K562 (cell line): ENCODE data around the gene NSRP1. TPM values are rescaled to one million over a fixed set of nuclear protein-coding genes. Genes with fewer than 3 reads are reported as not detected.
"Not testable (repeated sequence)": the region's sequence is repeated elsewhere in the genome, so short reads cannot be mapped to it uniquely, and the experiment has no call there.

ENCODE experiments used
- ATAC-seq: fragments of 200-7000 bp; cut with Tn5 transposase; 3 replicates; pipeline ENCODE4 v1.9.1; 2020; ENCODE audit warnings: moderate library complexity
- BruUV-seq: library from RNA; stranded (reverse); fragments of 400-500 nt; replicated peaks from 2 replicates; lab custom pipeline; 2021; lab: Mats Ljungman, UMichigan
- CTCF ChIA-PET: fragments of 300-600 bp; formaldehyde crosslinking; extraction: SDS; loops from one replicate; lab custom pipeline; 2021; ENCODE audit warnings: low intra/inter-chr PET ratio; lab: Yijun Ruan, JAX
- POLR2A ChIA-PET: fragments of 300-600, 350-650 bp; sonication (Branson Sonifier 250); formaldehyde crosslinking; extraction: SDS; loops from one replicate; lab custom pipeline; 2021; ENCODE audit warnings: antibody characterized with exemption, inconsistent platforms; lab: Yijun Ruan, JAX
- DNase-seq, 4 experiments: peaks; one replicate each; pipeline versions ENCODE4 v3.0.0 to v3.0.0-alpha.2; 2011 to 2018; ENCODE audit warnings: low spot score in 3 of 4, mixed read lengths in 3 of 4; ENCODE audit errors: extremely low read depth in 1 of 4
- FAIRE-seq: peaks from 2 replicates; lab custom pipeline; 2011; peaks lifted over from hg19 to GRCh38; lab: Jason Lieb, UNC
- H2AFZ ChIP-seq: 2 replicates; pipeline ENCODE4 v1.6.0; 2011; ENCODE audit warnings: low read depth, low read length, control low read depth, inconsistent platforms
- H3K27ac ChIP-seq: fragments of 200-600 bp; 3 replicates; pipeline ENCODE4 v1.8.0; 2011; ENCODE audit warnings: low read depth, mild to moderate bottlenecking, control low read depth, inconsistent platforms, low read length, moderate library complexity, mixed read lengths; ENCODE audit errors: extremely low read depth
- H3K27me3 ChIP-seq, 2 experiments: fragments of 300-600 bp in 1 of 2; 2 replicates in 1 of 2; 3 replicates in 1 of 2; pipeline versions ENCODE4 v1.6.0 to v1.8.0; 2011; ENCODE audit warnings: inconsistent platforms in 2 of 2, low read length in 2 of 2, mild to moderate bottlenecking in 1 of 2, mixed read lengths in 1 of 2, moderate library complexity in 1 of 2; ENCODE audit not compliant: control insufficient read depth in 2 of 2, insufficient read depth in 2 of 2
- H3K36me3 ChIP-seq: fragments of 300-600 bp; 3 replicates; pipeline ENCODE4 v1.8.0; 2011; ENCODE audit warnings: mild to moderate bottlenecking, low read length, inconsistent platforms; ENCODE audit not compliant: control insufficient read depth, insufficient read depth
- H3K4me1 ChIP-seq, 2 experiments: fragments of 200-600 bp in 1 of 2; replicated peaks in 1 of 2; 2 replicates in 1 of 2; 3 replicates in 1 of 2; pipeline versions ENCODE4 v1.5.1 to v1.8.0; 2011; ENCODE audit warnings: inconsistent platforms in 2 of 2, low read length in 2 of 2, mild to moderate bottlenecking in 1 of 2, mixed read lengths in 1 of 2, moderate library complexity in 1 of 2; ENCODE audit not compliant: control insufficient read depth in 2 of 2, insufficient read depth in 2 of 2
- H3K4me2 ChIP-seq: 2 replicates; pipeline ENCODE4 v1.6.1; 2011; ENCODE audit warnings: low read length, control low read depth, inconsistent platforms, mixed read lengths; ENCODE audit not compliant: insufficient read depth
- H3K4me3 ChIP-seq: fragments of 200-600 bp; sonication (generic), shearing (Covaris generic); 2 replicates; pipeline ENCODE4 v1.5.1; 2016; ENCODE audit warnings: control low read depth, inconsistent platforms
- H3K79me2 ChIP-seq: fragments of 200-600 bp; 3 replicates; pipeline ENCODE4 v1.8.0; 2011; ENCODE audit warnings: low read length, inconsistent platforms; ENCODE audit not compliant: control insufficient read depth, insufficient read depth
- H3K9ac ChIP-seq, 2 experiments: 2 replicates each; pipeline versions ENCODE4 v1.6.0 to v1.6.1; 2011; ENCODE audit warnings: low read depth in 2 of 2, low read length in 2 of 2, control low read depth in 1 of 2, inconsistent platforms in 1 of 2, mild to moderate bottlenecking in 1 of 2, mixed read lengths in 1 of 2; ENCODE audit not compliant: insufficient read depth in 1 of 2
- H3K9me1 ChIP-seq: one replicate; pipeline ENCODE4 v1.6.0; 2011; ENCODE audit warnings: inconsistent platforms, mild to moderate bottlenecking, low read length, moderate library complexity; ENCODE audit not compliant: control insufficient read depth, insufficient read depth
- H3K9me3 ChIP-seq: replicated peaks from 2 replicates; pipeline ENCODE4 v1.5.1; 2011; ENCODE audit warnings: low read depth, low read length, inconsistent platforms; ENCODE audit not compliant: control insufficient read depth, insufficient read depth
- H4K20me1 ChIP-seq: replicated peaks from 2 replicates; pipeline ENCODE4 v1.6.1; 2011; ENCODE audit warnings: low read length, inconsistent platforms, mixed read lengths; ENCODE audit not compliant: control insufficient read depth, insufficient read depth
- ADNP ChIP-seq: fragments of 200-800 bp; sonication (Bioruptor generic); IDR thresholded peaks from 2 replicates; pipeline ENCODE4 v1.6.1; 2016; ENCODE audit warnings: missing genetic modification characterization, missing compliant biosample characterization
- NFIC ChIP-seq: fragments of 450-650 bp; IDR thresholded peaks from 2 replicates; pipeline ENCODE4 v1.6.1; 2017; ENCODE audit warnings: mild to moderate bottlenecking, inconsistent platforms
- ZNF212 ChIP-seq: fragments of 450-650 bp; formaldehyde crosslinking; IDR thresholded peaks from 2 replicates; pipeline ENCODE4 v1.4.0; 2020; ENCODE audit warnings: mild to moderate bottlenecking
- WGBS: fragments of 100-300 bp; shearing (Covaris generic); methylation state at CpG from one replicate; pipeline ENCODE4 v1.1.6; 2016; ENCODE audit warnings: low coverage, mixed read lengths; ENCODE audit not compliant: insufficient coverage; ENCODE audit errors: missing lambda C conversion rate; 5-methylcytosine and 5-hydroxymethylcytosine counted together
- in situ Hi-C: fragments of 300-500 bp; cut with MboI; formaldehyde crosslinking; loops from 4 replicates; pipeline ENCODE4 v1.15.0; 2018; ENCODE audit warnings: inconsistent platforms, mixed read lengths
- intact Hi-C: fragments of 100-400 bp; cut with micrococcal nuclease; formaldehyde crosslinking; loops from 2 replicates; pipeline ENCODE4 v1.14.2; 2022
- polyA plus RNA-seq, 8 experiments: library from polyadenylated mRNA; depleted of rRNA in 4 of 8; stranded (reverse) in 5 of 8; unstranded in 3 of 8; fragments of >200 nt; fragmentation: Nextera tagmentation in 2 of 8; fragmentation: Illumina TruSeq in 1 of 8; extraction: Ambion mirVana in 2 of 8; extraction: Trizol in 1 of 8; gene quantifications; 2 replicates each; pipeline versions ENCODE4 v1.2.1 to v1.2.3, GENCODE V29; 2011 to 2014; ENCODE audit warnings: inconsistent platforms in 1 of 8, missing spikeins in 1 of 8
- total RNA-seq, 7 experiments: library from RNA; depleted of rRNA in 6 of 7; stranded (reverse); fragments of >200 nt in 6 of 7; fragmentation: Illumina TruSeq in 2 of 7; extraction: Trizol in 2 of 7; gene quantifications; 2 replicates each; pipeline versions ENCODE4 v1.2.1 to v1.2.3, GENCODE V29; 2011 to 2021; ENCODE audit warnings: low replicate concordance in 1 of 7
- TF ChIP-seq, protein P1 (sequence below): sonication (generic); IDR thresholded peaks from 2 replicates; pipeline ENCODE4 v1.6.1; 2016

Gene NSRP1
- total and polyA plus RNA-seq, 9 of the 15 experiments (the other 6 are each of a cell fraction or from before 2014, with no cell fraction given) = 18.4 to 68.6 (median 32.7) TPM

DNA sequence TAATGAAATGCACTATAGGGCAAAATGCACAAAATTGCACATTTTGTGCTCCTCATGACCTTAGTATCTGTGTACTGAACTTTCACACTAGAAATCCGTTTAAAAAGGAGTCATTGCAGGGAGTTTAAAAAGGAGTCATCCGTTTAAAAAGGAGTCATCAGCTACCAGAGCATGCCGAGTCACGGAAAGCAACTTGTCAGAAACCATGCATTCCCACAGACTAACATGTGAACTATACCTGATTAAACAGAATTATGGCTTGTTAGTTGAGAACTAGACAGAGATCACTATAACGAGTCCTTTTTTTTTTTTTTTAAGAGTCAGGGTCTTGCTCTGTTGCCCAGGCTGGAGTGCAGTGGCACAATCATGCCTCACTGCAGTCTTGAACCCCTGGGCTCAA lies 83.0 kb downstream of the NSRP1 start:
- no peak overlapping the region for H3K4me2 ChIP-seq
- BruUV-seq = no TSS peak
- WGBS = 30% methylated on average over 5 of the region's 5 CpGs
- H3K79me2 ChIP-seq = no peaks in the 10 kb centered on the region
- CTCF ChIA-PET = no interaction called here
- peaks cover 4 to 9% of the 10 kb centered on the region in 2 experiments; a peak in 3 of 5 replicates for H3K4me1 ChIP-seq
- FAIRE-seq = no peak
- intact Hi-C loops (no loop called here), in situ Hi-C loops (no loop called here)
- H2AFZ ChIP-seq = peak overlapping the region; percentile 20; the same call in 1 of the 2 replicates
- ATAC-seq = no peak
- H3K9me1 ChIP-seq = no peaks in the 10 kb centered on the region
- no peak overlapping the region for H3K27ac ChIP-seq
- no peak overlapping the region for H3K4me3 ChIP-seq
- H4K20me1 ChIP-seq = no peaks in the 10 kb centered on the region
- H3K9me3 ChIP-seq = no peaks in the 10 kb centered on the region
- TF ChIP-seq, protein P1, sequence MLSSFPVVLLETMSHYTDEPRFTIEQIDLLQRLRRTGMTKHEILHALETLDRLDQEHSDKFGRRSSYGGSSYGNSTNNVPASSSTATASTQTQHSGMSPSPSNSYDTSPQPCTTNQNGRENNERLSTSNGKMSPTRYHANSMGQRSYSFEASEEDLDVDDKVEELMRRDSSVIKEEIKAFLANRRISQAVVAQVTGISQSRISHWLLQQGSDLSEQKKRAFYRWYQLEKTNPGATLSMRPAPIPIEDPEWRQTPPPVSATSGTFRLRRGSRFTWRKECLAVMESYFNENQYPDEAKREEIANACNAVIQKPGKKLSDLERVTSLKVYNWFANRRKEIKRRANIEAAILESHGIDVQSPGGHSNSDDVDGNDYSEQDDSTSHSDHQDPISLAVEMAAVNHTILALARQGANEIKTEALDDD = peak; percentile 58
- TF ChIP-seq ADNP (tag) = no peak
- DNase-seq = no peak
- no peaks in the 10 kb centered on the region; a peak in 1 of 5 replicates for H3K27me3 ChIP-seq
- POLR2A ChIA-PET = interaction anchor here (0.6 kb wide), 1 partner anchor 41 kb away, joined by 3 read pairs; no protein-coding TSS in a partner anchor
- H3K36me3 ChIP-seq = no peaks in the 10 kb centered on the region
- H3K9ac ChIP-seq = no peak overlapping the region

DNA sequence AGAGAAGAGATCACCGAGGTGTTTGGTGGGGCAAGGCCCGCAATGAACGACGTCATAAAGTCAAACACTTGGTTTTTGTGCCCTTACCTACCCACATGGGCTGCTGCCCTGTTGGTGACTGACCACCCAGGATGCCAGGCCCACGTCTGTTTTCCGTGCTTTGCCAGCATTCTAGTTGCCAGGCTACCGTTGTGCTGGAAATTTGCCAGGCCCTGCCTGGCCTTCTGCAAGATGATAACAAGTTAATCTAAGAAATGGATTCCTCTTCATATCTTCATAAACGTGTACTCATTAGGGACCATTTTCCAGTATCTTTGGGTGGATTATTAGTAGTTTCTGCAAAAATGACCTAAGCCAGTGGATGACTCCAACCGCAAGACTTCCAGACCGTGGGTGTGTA lies 83.5 kb downstream of the NSRP1 start:
- BruUV-seq = no TSS peak
- no peak for TF ChIP-seq ZNF212 (CRISPR knock-in tag)
- TF ChIP-seq NFIC = peak; percentile 41; the same call in 1 of the 2 replicates
- TF ChIP-seq, all 486 proteins: peak for 1
- no peaks in the 10 kb centered on the region for H3K79me2 ChIP-seq
- CTCF ChIA-PET = no interaction called here
- WGBS = 37% methylated on average over 10 of the region's 10 CpGs
- FAIRE-seq = no peak
- H3K9ac ChIP-seq = no peak overlapping the region
- H3K4me3 ChIP-seq = no peak overlapping the region
- H3K36me3 ChIP-seq = no peaks in the 10 kb centered on the region
- no peaks in the 10 kb centered on the region for H4K20me1 ChIP-seq
- H3K27me3 ChIP-seq = no peaks in the 10 kb centered on the region; a peak in 1 of 5 replicates
- ATAC-seq = no peak
- H3K27ac ChIP-seq = no peak overlapping the region
- in situ Hi-C loops (no loop called here), intact Hi-C loops (loop anchor here (10.0 kb wide), 1 partner anchor 95 kb away; no protein-coding TSS in a partner anchor)
- peaks cover 4 to 9% of the 10 kb centered on the region in 2 experiments; a peak in 3 of 5 replicates for H3K4me1 ChIP-seq
- no peak overlapping the region for H2AFZ ChIP-seq
- no peaks in the 10 kb centered on the region for H3K9me1 ChIP-seq
- no peak overlapping the region for H3K4me2 ChIP-seq
- POLR2A ChIA-PET = interaction anchor here (0.6 to 0.7 kb wide), 2 partner anchors 37 to 40 kb away, joined by 3 read pairs; no protein-coding TSS in a partner anchor
- DNase-seq = no peak
- H3K9me3 ChIP-seq = no peaks in the 10 kb centered on the region

DNA sequence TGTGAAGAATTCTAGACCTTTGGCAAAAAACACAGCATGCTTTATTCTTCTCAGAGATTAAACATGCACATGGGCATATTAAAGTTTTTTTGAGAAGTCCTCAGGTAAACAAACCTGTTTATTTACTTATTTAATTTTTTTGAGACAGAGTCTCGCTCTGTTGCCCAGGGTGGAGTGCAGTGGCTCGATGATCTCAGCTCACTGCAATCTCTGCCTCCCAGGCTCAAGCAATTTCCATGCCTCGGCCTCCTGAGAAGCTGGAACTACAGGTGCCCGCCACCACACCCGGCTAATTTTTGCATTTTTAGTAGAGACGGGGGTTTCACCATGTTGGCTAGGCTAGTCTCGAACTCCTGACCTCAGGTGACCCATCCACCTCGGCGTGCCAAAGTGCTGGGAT lies 84.0 kb downstream of the NSRP1 start:
- H2AFZ ChIP-seq, CTCF ChIA-PET, DNase-seq, H3K27me3 ChIP-seq, H3K4me1 ChIP-seq, H3K36me3 ChIP-seq, H3K4me3 ChIP-seq, H3K9me3 ChIP-seq, H3K9me1 ChIP-seq, FAIRE-seq, H3K27ac ChIP-seq, H3K79me2 ChIP-seq, in situ Hi-C loops, ATAC-seq, H3K4me2 ChIP-seq, H4K20me1 ChIP-seq, BruUV-seq, H3K9ac ChIP-seq: not testable (repeated sequence)
- POLR2A ChIA-PET = interaction anchor here (0.7 to 1.7 kb wide), 3 partner anchors 8 to 37 kb away, joined by 3 to 11 read pairs (median 4); no protein-coding TSS in a partner anchor
- intact Hi-C loops = loop anchor here (10.0 kb wide), 1 partner anchor 96 kb away; no protein-coding TSS in a partner anchor
- 51% methylated on average over 7 of the region's 9 CpGs for WGBS
